ENCODE results near the gene LMX1B.
"Not testable (repeated sequence)": the region's sequence is repeated elsewhere in the genome, so short reads cannot be mapped to it uniquely, and the experiment has no call there.

The LMX1B gene

GRCh38 chr9:126697330-126697729 lies 83.6 kb downstream of the LMX1B start:
- DNase-seq (ENCODE audit: low spot score) = no peak

- DNase-seq (ENCODE audit: low spot score) = no peak
Measured at GRCh38 chr9:126698251-126698650, 84.5 kb downstream of the LMX1B start.

- no peak for DNase-seq (ENCODE audit: low spot score)
Measured at GRCh38 chr9:126698756-126699155, 85.0 kb downstream of the LMX1B start.

DNA sequence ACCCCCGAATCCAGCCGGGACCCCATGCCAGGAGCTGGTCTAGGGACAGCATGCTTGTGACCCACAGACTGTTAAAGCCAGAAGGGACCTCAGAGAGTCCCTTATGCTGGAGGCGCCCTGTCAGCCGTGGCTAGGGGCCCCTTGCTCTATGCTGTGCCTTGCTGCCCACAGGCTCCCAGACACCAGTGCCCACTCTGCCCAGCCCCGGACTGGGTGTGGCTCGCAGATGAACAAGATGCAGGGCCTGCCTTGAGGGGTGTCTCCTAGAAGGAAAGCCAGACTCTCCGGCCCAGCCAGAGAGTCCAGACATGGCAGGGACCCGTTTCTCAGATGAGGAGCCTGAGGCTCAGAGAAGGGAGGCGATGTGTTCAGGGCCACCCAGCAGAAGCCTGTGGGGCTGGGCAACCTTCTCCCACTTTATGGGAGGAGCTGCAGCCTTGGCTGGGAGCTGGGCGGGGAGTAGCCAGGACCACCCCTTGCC lies 85.7 kb downstream of the LMX1B start:
- DNase-seq (ENCODE audit: low spot score) = no peak

GRCh38 chr9:126700296-126700695 lies 86.6 kb downstream of the LMX1B start:
- DNase-seq (ENCODE audit: low spot score) = no peak

DNA sequence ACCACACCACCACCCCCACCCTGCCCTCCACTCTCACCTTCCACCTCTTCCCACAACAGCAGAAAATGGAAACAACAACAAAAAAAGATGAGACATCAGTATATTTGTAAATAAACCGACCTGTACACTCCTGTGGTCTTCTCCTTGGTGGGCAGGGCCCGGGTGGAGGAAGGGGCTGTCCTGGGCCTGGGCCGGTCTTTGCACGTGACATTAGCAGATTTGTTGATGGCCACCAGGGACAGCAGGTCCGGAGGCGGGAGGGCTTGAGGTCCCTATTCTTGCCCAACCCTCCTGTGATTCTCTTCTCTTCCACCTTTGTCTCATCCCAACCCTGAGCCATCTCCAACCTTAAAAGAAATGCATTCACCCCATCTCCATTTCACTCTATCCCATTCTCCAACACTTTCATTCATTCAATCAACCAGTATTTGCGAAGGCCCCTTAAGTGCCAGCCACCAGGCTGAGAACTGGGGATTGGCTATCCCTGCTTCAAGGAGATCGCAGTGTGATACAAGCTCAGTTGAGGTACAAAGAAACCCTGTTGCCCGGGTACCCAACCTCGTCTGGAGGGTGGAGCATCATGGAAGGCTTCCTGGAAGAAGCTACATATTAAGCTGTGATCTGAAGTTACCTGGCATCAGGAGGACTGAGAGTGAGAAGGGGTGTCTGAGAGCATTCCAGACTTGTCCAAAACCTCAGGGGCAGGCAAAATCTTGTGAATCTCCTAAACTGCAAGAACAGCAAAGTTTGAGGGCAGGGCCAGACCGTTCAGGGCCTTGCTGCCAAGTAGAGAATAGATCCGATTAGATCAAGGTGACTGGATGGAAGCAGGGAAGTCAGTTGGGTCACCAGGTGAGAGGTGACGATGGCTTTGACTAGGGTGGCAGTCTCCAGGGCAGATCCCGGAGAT lies 87.4 kb downstream of the LMX1B start:
- DNase-seq (ENCODE audit: low spot score) = no peak

GRCh38 chr9:126701813-126702140 lies 88.0 kb downstream of the LMX1B start:
- no peak for DNase-seq (ENCODE audit: low spot score)

GRCh38 chr9:126702151-126703001 lies 88.6 kb downstream of the LMX1B start:
- DNase-seq (ENCODE audit: low spot score) = peak; percentile 40

DNA sequence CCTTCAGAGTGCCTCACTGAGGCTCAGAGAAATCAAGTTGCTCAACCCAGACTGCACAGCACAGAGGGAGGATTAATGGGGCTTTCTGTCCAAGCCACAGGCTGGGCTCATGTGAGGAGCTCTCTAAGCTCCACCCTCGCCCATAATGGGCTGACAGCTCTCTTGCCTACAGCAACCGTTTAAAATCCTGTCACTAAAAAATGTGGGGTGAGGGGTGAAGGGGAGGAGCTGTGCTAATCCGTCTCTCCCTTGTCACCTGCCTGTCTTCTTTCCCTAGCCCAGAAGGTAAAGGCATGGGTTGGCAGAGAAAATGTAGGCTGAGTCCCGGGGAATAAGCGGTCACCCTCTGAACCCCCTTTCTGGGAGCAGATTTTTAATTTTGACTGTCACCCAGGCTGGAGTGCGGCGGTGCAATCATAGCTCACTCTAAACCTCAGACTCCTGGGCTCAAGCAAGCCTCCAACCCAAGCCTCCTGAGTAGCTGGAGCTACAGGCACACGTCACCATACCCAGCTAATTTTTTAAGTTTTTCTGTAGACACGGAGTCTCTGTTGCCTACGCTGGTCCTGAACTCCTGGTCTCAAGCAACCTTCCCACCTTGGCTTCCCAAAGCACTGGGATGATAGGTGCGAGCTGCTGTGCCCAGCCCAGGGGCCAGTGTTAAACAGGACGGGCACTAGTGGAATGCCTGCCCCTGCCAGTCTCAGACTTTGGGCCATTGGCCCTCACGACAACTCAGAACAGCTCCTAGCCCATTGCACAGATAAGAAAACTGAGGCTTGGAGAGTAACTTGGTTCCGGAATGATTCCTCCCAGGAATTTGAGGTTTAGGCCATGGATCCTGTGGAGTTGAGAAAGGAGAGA lies 89.5 kb downstream of the LMX1B start:
- DNase-seq (ENCODE audit: low spot score) = no peak

DNA sequence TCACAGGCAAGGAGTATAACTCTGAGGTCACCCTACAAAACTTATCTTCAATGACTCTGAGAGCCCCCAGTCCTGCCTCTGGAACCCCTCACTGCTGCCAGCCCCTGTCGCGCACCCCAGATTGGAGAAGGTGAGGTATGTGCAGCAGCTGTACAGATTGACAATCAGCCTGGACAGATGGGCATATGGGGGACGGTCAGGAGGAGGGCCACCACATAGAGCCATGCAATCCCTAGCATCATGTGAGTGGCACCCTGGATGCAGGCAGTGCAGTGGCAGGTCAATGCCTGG lies 90.1 kb downstream of the LMX1B start:
- DNase-seq (ENCODE audit: low spot score) = no peak

- peak; percentile 70 for DNase-seq (ENCODE audit: low spot score)
Measured at GRCh38 chr9:126704157-126704891, 90.6 kb downstream of the LMX1B start.

GRCh38 chr9:126704892-126705766 lies 91.4 kb downstream of the LMX1B start:
- DNase-seq (ENCODE audit: low spot score) = peak; percentile 79

DNA sequence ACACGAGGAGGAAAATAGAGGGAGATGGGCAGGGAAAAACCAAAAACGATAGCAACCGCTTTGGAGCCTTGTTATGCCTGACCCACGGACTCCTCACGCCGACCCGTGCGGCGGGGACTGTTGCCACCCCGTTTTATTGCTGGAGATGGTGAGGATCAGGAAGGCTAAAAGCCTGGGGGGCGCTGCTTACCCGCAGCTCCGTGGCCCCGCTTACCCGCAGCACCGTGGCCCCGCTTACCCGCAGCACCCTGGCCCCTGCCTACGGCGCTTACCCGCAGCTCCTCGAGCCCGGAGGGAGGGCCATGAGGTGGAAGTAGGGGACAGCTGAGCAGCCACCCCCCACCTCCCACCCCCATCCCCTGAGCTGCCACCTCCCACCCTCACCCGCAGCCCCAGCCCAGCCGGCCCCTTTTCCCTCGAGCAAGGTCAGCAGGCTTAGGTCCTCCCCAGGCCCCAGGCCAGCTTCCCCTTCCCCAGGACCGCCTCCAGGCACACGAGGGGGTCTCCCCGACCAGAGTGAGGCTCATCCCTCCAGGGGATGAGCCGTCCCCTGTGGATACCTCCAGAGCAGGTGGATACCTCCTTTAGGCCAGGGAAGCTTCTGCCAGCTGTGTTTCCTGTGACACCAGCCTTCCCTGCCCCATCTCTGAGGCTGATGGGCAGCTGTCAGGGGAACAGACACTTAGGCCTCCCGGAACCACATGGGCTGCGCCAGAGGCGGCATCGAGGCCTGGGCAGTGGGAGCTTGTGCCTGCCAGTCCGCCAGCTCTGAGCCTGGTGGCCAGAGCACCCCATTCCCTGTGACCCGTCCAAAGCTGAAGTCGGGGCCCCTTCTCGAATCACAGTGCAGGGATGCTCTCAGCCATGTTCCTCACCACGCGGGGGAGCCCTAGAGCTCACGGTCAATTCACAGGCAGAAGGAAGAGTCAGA lies 92.3 kb downstream of the LMX1B start:
- DNase-seq (ENCODE audit: low spot score) = peak; percentile 45

GRCh38 chr9:126706698-126707053 lies 92.9 kb downstream of the LMX1B start:
- no peak for DNase-seq (ENCODE audit: low spot score)

- no peak for DNase-seq (ENCODE audit: low spot score)
Measured at GRCh38 chr9:126707083-126707482, 93.4 kb downstream of the LMX1B start.

GRCh38 chr9:126707712-126708111 lies 94.0 kb downstream of the LMX1B start:
- DNase-seq (ENCODE audit: low spot score) = not testable (repeated sequence)

- no peak for DNase-seq (ENCODE audit: low spot score)
Measured at GRCh38 chr9:126708178-126708577, 94.5 kb downstream of the LMX1B start.

- DNase-seq (ENCODE audit: low spot score) = no peak
Measured at GRCh38 chr9:126709241-126709640, 95.5 kb downstream of the LMX1B start.

- no peak for DNase-seq (ENCODE audit: low spot score)
Measured at GRCh38 chr9:126715382-126715781, 101.7 kb downstream of the LMX1B start.
